ENCODE measurements around the gene PACS1.
"Not testable (repeated sequence)": the region's sequence is repeated elsewhere in the genome, so short reads cannot be mapped to it uniquely, and the experiment has no call there.

PACS1 gene

DNA sequence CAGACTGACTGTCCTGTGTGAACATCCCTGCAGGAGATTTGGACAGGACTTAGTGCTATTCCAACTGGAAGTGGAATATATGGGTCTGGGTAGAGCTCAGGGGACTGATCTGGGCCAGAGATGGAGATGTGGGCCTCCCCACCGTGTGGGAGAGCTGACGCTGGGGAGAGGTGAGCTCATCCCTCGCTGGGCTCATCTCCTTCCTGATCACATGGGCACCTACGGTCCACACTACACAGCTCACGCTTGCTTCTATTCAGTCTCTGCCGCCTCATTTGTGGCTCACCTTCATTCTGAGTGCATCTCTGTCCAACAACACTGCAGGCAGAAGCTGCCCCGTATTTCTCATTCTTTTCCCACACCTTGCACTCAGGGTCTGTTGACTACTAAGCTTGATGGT is 181.7 kb downstream of the PACS1 start:
- no peaks in the 10 kb centered on the region for H3K79me2 ChIP-seq (ENCODE audit: low read length)
- H3K4me2 ChIP-seq (ENCODE audit: low read length): no peak overlapping the region
- no peaks in the 10 kb centered on the region for H3K27me3 ChIP-seq (ENCODE audit: low read depth, low read length)
- H2AFZ ChIP-seq (ENCODE audit: low read depth, low read length): no peak overlapping the region
- TF ChIP-seq, protein P1, sequence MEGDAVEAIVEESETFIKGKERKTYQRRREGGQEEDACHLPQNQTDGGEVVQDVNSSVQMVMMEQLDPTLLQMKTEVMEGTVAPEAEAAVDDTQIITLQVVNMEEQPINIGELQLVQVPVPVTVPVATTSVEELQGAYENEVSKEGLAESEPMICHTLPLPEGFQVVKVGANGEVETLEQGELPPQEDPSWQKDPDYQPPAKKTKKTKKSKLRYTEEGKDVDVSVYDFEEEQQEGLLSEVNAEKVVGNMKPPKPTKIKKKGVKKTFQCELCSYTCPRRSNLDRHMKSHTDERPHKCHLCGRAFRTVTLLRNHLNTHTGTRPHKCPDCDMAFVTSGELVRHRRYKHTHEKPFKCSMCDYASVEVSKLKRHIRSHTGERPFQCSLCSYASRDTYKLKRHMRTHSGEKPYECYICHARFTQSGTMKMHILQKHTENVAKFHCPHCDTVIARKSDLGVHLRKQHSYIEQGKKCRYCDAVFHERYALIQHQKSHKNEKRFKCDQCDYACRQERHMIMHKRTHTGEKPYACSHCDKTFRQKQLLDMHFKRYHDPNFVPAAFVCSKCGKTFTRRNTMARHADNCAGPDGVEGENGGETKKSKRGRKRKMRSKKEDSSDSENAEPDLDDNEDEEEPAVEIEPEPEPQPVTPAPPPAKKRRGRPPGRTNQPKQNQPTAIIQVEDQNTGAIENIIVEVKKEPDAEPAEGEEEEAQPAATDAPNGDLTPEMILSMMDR (IDR thresholded peaks at IDR 0.05; ENCODE audit: low read depth, low read length): no peak
- TF ChIP-seq EZH2phosphoT487 (IDR thresholded peaks at IDR 0.05; ENCODE audit: low read depth): no peak
- no peak overlapping the region for H3K27ac ChIP-seq (ENCODE audit: low read length)
- no peaks in the 10 kb centered on the region for H4K20me1 ChIP-seq (ENCODE audit: insufficient read depth, low read length)
- H3K9ac ChIP-seq (ENCODE audit: low read length): no peak overlapping the region
- no peaks in the 10 kb centered on the region for H3K36me3 ChIP-seq (replicated peaks; ENCODE audit: low read depth, low read length)
- no peak overlapping the region for H3K4me3 ChIP-seq (ENCODE audit: low read length)
- H3K9me3 ChIP-seq (ENCODE audit: insufficient read depth, low read length): no peaks in the 10 kb centered on the region
- H3K4me1 ChIP-seq (ENCODE audit: low read length): peaks cover 4% of the 10 kb centered on the region

DNA sequence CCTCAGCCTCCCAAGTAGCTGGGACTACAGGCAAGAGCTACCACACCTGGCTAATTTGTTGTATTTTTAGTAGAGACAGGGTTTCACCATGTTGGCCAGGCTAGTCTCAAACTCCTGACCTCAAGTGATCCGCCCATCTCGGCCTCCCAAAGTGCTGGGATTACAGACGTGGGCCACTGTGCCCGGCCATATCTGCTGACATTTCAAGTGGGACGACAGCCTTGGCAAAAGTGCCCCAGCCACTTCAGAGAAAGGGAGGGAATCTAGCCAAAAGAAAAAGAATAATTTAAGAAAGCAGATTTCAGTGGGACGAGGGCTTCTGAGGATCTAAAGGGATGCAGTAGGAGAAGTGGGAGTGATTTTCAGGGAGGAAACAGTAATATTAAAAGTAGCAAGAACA is 183.0 kb downstream of the PACS1 start:
- H3K4me3 ChIP-seq (ENCODE audit: low read length); H3K79me2 ChIP-seq (ENCODE audit: low read length); H3K4me2 ChIP-seq (ENCODE audit: low read length); H3K9ac ChIP-seq (ENCODE audit: low read length); H3K27ac ChIP-seq (ENCODE audit: low read length); H2AFZ ChIP-seq (ENCODE audit: low read depth, low read length); H3K36me3 ChIP-seq (replicated peaks; ENCODE audit: low read depth, low read length); H3K9me3 ChIP-seq (ENCODE audit: insufficient read depth, low read length); H3K4me1 ChIP-seq (ENCODE audit: low read length); H3K27me3 ChIP-seq (ENCODE audit: low read depth, low read length); H4K20me1 ChIP-seq (ENCODE audit: insufficient read depth, low read length): not testable (repeated sequence)

- Histone ChIP-seq H4K20me1 (ENCODE audit: insufficient read depth, low read length) (no peaks in the 10 kb centered on the region), H3K9me3 (ENCODE audit: insufficient read depth, low read length) (no peaks in the 10 kb centered on the region), H3K27ac (ENCODE audit: low read length) (peak overlapping the region; percentile 39), H3K36me3 (replicated peaks; ENCODE audit: low read depth, low read length) (peaks cover 22% of the 10 kb centered on the region), H3K4me3 (ENCODE audit: low read length) (peak overlapping the region; percentile 84), H3K4me2 (ENCODE audit: low read length) (peak overlapping the region; percentile 97), H2AFZ (ENCODE audit: low read depth, low read length) (no peak overlapping the region), H3K4me1 (ENCODE audit: low read length) (peaks cover 11% of the 10 kb centered on the region), H3K27me3 (ENCODE audit: low read depth, low read length) (no peaks in the 10 kb centered on the region), H3K9ac (ENCODE audit: low read length) (peak overlapping the region; percentile 86), H3K79me2 (ENCODE audit: low read length) (peaks cover 17% of the 10 kb centered on the region)
- TF ChIP-seq, protein P1 (IDR thresholded peaks at IDR 0.05; ENCODE audit: low read depth, low read length): no peak
- no peak for TF ChIP-seq EZH2phosphoT487 (IDR thresholded peaks at IDR 0.05; ENCODE audit: low read depth)
Measured at GRCh38 chr11:66258473-66258893, 188.4 kb downstream of the PACS1 start.

- Histone ChIP-seq H3K4me1 (ENCODE audit: low read length) (peaks cover 11% of the 10 kb centered on the region), H3K79me2 (ENCODE audit: low read length) (peaks cover 17% of the 10 kb centered on the region), H3K36me3 (replicated peaks; ENCODE audit: low read depth, low read length) (peaks cover 22% of the 10 kb centered on the region), H3K27me3 (ENCODE audit: low read depth, low read length) (no peaks in the 10 kb centered on the region), H3K4me2 (ENCODE audit: low read length) (no peak overlapping the region), H2AFZ (ENCODE audit: low read depth, low read length) (no peak overlapping the region), H3K9ac (ENCODE audit: low read length) (no peak overlapping the region; the same call in 1 of the 2 replicates), H3K9me3 (ENCODE audit: insufficient read depth, low read length) (no peaks in the 10 kb centered on the region), H3K27ac (ENCODE audit: low read length) (no peak overlapping the region), H3K4me3 (ENCODE audit: low read length) (no peak overlapping the region), H4K20me1 (ENCODE audit: insufficient read depth, low read length) (no peaks in the 10 kb centered on the region)
- no peak for TF ChIP-seq EZH2phosphoT487 (IDR thresholded peaks at IDR 0.05; ENCODE audit: low read depth)
- TF ChIP-seq, protein P1 (IDR thresholded peaks at IDR 0.05; ENCODE audit: low read depth, low read length): no peak
Measured at GRCh38 chr11:66259225-66259624, 189.2 kb downstream of the PACS1 start.

- TF ChIP-seq, protein P1 (IDR thresholded peaks at IDR 0.05; ENCODE audit: low read depth, low read length): no peak
- no peak for TF ChIP-seq EZH2phosphoT487 (IDR thresholded peaks at IDR 0.05; ENCODE audit: low read depth)
- Histone ChIP-seq H3K4me3 (ENCODE audit: low read length) (no peak overlapping the region), H3K27ac (ENCODE audit: low read length) (no peak overlapping the region)
Measured at GRCh38 chr11:66259956-66260355, 189.9 kb downstream of the PACS1 start.

More at GRCh38 chr11:66259956-66260355, 189.9 kb downstream of the PACS1 start:
- Histone ChIP-seq H3K9me3 (ENCODE audit: insufficient read depth, low read length) (no peaks in the 10 kb centered on the region), H3K4me2 (ENCODE audit: low read length) (no peak overlapping the region), H2AFZ (ENCODE audit: low read depth, low read length) (no peak overlapping the region), H3K4me1 (ENCODE audit: low read length) (peaks cover 11% of the 10 kb centered on the region), H3K36me3 (replicated peaks; ENCODE audit: low read depth, low read length) (peaks cover 25% of the 10 kb centered on the region), H3K79me2 (ENCODE audit: low read length) (peaks cover 17% of the 10 kb centered on the region), H3K27me3 (ENCODE audit: low read depth, low read length) (no peaks in the 10 kb centered on the region), H3K9ac (ENCODE audit: low read length) (no peak overlapping the region), H4K20me1 (ENCODE audit: insufficient read depth, low read length) (no peaks in the 10 kb centered on the region)
